Trophoblast cell (in vitro differentiated cells and primary cell): ENCODE results near the gene POMT2.

Experiments
- DNase-seq, 2 donors: peaks; one replicate each; pipeline ENCODE4 v3.0.0-alpha.2; 2016
- H2AFZ ChIP-seq: 2 replicates; pipeline ENCODE4 v1.6.1; 2013; ENCODE audit warnings: low read length, moderate library complexity, mild to moderate bottlenecking; ENCODE audit not compliant: insufficient read depth, poor library complexity
- H2AK5ac ChIP-seq: 2 replicates; pipeline ENCODE4 v1.6.1; 2013; ENCODE audit warnings: mild to moderate bottlenecking, low read length
- H2BK120ac ChIP-seq: 2 replicates; pipeline ENCODE4 v1.6.1; 2013; ENCODE audit warnings: low read length, mild to moderate bottlenecking, moderate library complexity; ENCODE audit not compliant: insufficient read depth, poor library complexity
- H2BK12ac ChIP-seq: 2 replicates; pipeline ENCODE4 v1.6.1; 2013; ENCODE audit warnings: mild to moderate bottlenecking, low read length, moderate library complexity
- H2BK5ac ChIP-seq: 2 replicates; pipeline ENCODE4 v1.6.1; 2013; ENCODE audit warnings: low read length, low read depth, moderate library complexity, mild to moderate bottlenecking; ENCODE audit not compliant: poor library complexity
- H3K14ac ChIP-seq: 2 replicates; pipeline ENCODE4 v1.6.1; 2013; ENCODE audit warnings: mild to moderate bottlenecking, low read length
- H3K18ac ChIP-seq: 2 replicates; pipeline ENCODE4 v1.6.1; 2013; ENCODE audit warnings: mild to moderate bottlenecking, low read length
- H3K23ac ChIP-seq: 2 replicates; pipeline ENCODE4 v1.6.1; 2013; ENCODE audit warnings: low read length
- H3K27ac ChIP-seq: 2 replicates; pipeline ENCODE4 v1.5.1; 2013; ENCODE audit warnings: low read depth, mild to moderate bottlenecking, inconsistent platforms, low read length, moderate library complexity
- H3K27me3 ChIP-seq: 2 replicates; pipeline ENCODE4 v1.6.1; 2013; ENCODE audit warnings: inconsistent platforms, mild to moderate bottlenecking, low read length, moderate library complexity; ENCODE audit not compliant: insufficient read depth
- H3K36me3 ChIP-seq, 2 experiments: 1 replicate in 1 of 2; 2 replicates in 1 of 2; pipeline ENCODE4 v1.6.1; 2013; ENCODE audit warnings: low read length in 2 of 2, mild to moderate bottlenecking in 2 of 2, moderate library complexity in 1 of 2; ENCODE audit not compliant: insufficient read depth in 2 of 2, control insufficient read depth in 1 of 2
- H3K4ac ChIP-seq: 2 replicates; pipeline ENCODE4 v1.6.1; 2013; ENCODE audit warnings: low read depth, mild to moderate bottlenecking, low read length, moderate library complexity
- H3K4me1 ChIP-seq, 2 experiments: 1 replicate in 1 of 2; 2 replicates in 1 of 2; pipeline ENCODE4 v1.6.1; 2013; ENCODE audit warnings: low read length in 2 of 2, mild to moderate bottlenecking in 2 of 2, moderate library complexity in 1 of 2; ENCODE audit not compliant: insufficient read depth in 2 of 2, control insufficient read depth in 1 of 2
- H3K4me2 ChIP-seq: 2 replicates; pipeline ENCODE4 v1.6.1; 2013; ENCODE audit warnings: inconsistent platforms, mild to moderate bottlenecking, low read length, moderate library complexity
- H3K4me3 ChIP-seq: 2 replicates; pipeline ENCODE4 v1.5.1; 2013; ENCODE audit warnings: mild to moderate bottlenecking, low read depth, low read length, inconsistent platforms
- H3K79me1 ChIP-seq: one replicate; pipeline ENCODE4 v1.6.1; 2013; ENCODE audit warnings: low read length
- H3K79me2 ChIP-seq: 2 replicates; pipeline ENCODE4 v1.6.1; 2013; ENCODE audit warnings: low read length, mild to moderate bottlenecking; ENCODE audit not compliant: control insufficient read depth, insufficient read depth, poor library complexity
- H3K9ac ChIP-seq: 2 replicates; pipeline ENCODE4 v1.6.1; 2013; ENCODE audit warnings: mild to moderate bottlenecking, low read length
- H3K9me3 ChIP-seq: 2 replicates; pipeline ENCODE4 v1.6.1; 2013; ENCODE audit warnings: low read depth, mild to moderate bottlenecking, control low read depth, inconsistent platforms, low read length; ENCODE audit not compliant: insufficient read depth
- H4K12ac ChIP-seq: 2 replicates; pipeline ENCODE4 v1.6.1; 2013; ENCODE audit warnings: low read depth, mild to moderate bottlenecking, low read length, moderate library complexity
- H4K8ac ChIP-seq: 2 replicates; pipeline ENCODE4 v1.6.1; 2013; ENCODE audit warnings: low read depth, mild to moderate bottlenecking, low read length, moderate library complexity
- H4K91ac ChIP-seq: one replicate; pipeline ENCODE4 v1.6.1; 2013; ENCODE audit warnings: low read depth, mild to moderate bottlenecking, low read length, moderate library complexity
- WGBS: extraction: QIAGEN DNeasy Blood & Tissue Kit; methylation state at CpG from one replicate; pipeline ENCODE4 v1.1.7; 2013; ENCODE audit warnings: missing lambda C conversion rate; ENCODE audit not compliant: insufficient read length, insufficient coverage; ENCODE audit errors: extremely low coverage; 5-methylcytosine and 5-hydroxymethylcytosine counted together

The POMT2 gene

DNA sequence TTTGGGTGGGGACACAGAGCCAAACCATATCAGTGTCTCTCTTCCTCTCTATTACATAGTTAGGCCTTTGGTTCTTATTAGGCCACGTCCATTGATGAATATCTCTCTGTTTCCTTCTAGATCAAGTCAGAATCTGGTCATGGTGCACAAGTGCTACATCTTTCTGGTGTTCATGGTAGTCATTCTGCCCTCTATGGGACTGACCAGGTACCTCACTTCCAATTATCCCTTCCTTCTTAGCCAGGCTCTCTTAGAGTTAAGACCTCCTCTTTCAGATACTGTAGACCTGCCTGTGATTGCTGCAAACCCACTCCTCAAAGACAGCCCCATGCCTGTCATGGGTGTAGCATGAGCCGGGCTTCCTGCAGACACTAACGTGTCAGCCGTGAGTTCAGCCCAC is 74.9 kb downstream of the POMT2 start:
- Histone ChIP-seq H3K9me3 (peaks cover 2% of the 10 kb centered on the region), H3K4ac (no peak overlapping the region)
- no CpG with 5 or more reads among the region's 4 CpGs for WGBS

GRCh38 chr14:77243853-77244252 is 76.8 kb downstream of the POMT2 start:
- Histone ChIP-seq H4K12ac (no peak overlapping the region), H4K8ac (no peak overlapping the region), H2BK12ac (no peak overlapping the region), H3K14ac (no peak overlapping the region), H2BK120ac (no peak overlapping the region), H3K27ac (no peak overlapping the region), H3K27me3 (peaks cover 2% of the 10 kb centered on the region), H3K4me3 (no peak overlapping the region), H4K91ac (no peak overlapping the region), H2AFZ (no peak overlapping the region), H3K4ac (no peak overlapping the region), H3K23ac (no peak overlapping the region), H3K79me2 (no peaks in the 10 kb centered on the region), H2BK5ac (no peak overlapping the region), H3K9ac (no peak overlapping the region), H3K79me1 (no peaks in the 10 kb centered on the region), H3K18ac (no peak overlapping the region), H3K9me3 (peaks cover 2% of the 10 kb centered on the region), H3K4me1 (no peaks in the 10 kb centered on the region), H3K36me3 (no peaks in the 10 kb centered on the region), H2AK5ac (no peak overlapping the region), H3K4me2 (no peak overlapping the region)
- no CpG with 5 or more reads among the region's 4 CpGs for WGBS
- no peak for DNase-seq

More for the DNA sequence above, 74.9 kb downstream of the POMT2 start:
- Histone ChIP-seq H3K14ac (no peak overlapping the region), H3K4me2 (no peak overlapping the region), H3K79me1 (no peaks in the 10 kb centered on the region), H3K27ac (no peak overlapping the region), H3K36me3 (no peaks in the 10 kb centered on the region), H3K23ac (no peak overlapping the region), H2BK12ac (no peak overlapping the region), H4K12ac (no peak overlapping the region), H2AFZ (no peak overlapping the region), H2BK5ac (no peak overlapping the region), H3K9ac (no peak overlapping the region), H3K27me3 (peaks cover 2% of the 10 kb centered on the region), H4K8ac (no peak overlapping the region), H2BK120ac (no peak overlapping the region), H3K4me3 (no peak overlapping the region), H3K4me1 (no peaks in the 10 kb centered on the region), H3K79me2 (no peaks in the 10 kb centered on the region), H4K91ac (no peak overlapping the region), H2AK5ac (no peak overlapping the region), H3K18ac (no peak overlapping the region)
- no peak for DNase-seq

GRCh38 chr14:77242752-77243151 is 77.9 kb downstream of the POMT2 start:
- Histone ChIP-seq H3K4ac (no peak overlapping the region), H3K79me1 (no peaks in the 10 kb centered on the region), H3K27me3 (peaks cover 2% of the 10 kb centered on the region), H2AFZ (no peak overlapping the region), H3K36me3 (no peaks in the 10 kb centered on the region), H2BK5ac (no peak overlapping the region), H3K9me3 (peaks cover 2% of the 10 kb centered on the region), H4K91ac (no peak overlapping the region), H3K79me2 (no peaks in the 10 kb centered on the region), H3K4me1 (no peaks in the 10 kb centered on the region), H3K14ac (no peak overlapping the region), H4K8ac (no peak overlapping the region), H3K27ac (no peak overlapping the region), H3K4me3 (no peak overlapping the region), H2AK5ac (no peak overlapping the region), H3K18ac (no peak overlapping the region), H4K12ac (no peak overlapping the region), H3K9ac (no peak overlapping the region), H2BK120ac (no peak overlapping the region), H3K23ac (no peak overlapping the region), H2BK12ac (no peak overlapping the region), H3K4me2 (no peak overlapping the region)
- no CpG with 5 or more reads among the region's 12 CpGs for WGBS
- no peak for DNase-seq

- Histone ChIP-seq H3K27me3 (peaks cover 2% of the 10 kb centered on the region), H3K79me2 (no peaks in the 10 kb centered on the region), H3K27ac (no peak overlapping the region), H3K23ac (no peak overlapping the region), H3K36me3 (no peaks in the 10 kb centered on the region), H2AK5ac (no peak overlapping the region), H3K4ac (no peak overlapping the region), H2BK12ac (no peak overlapping the region), H3K9ac (no peak overlapping the region), H3K4me1 (no peaks in the 10 kb centered on the region), H3K18ac (no peak overlapping the region), H4K12ac (no peak overlapping the region), H3K14ac (no peak overlapping the region), H3K4me3 (no peak overlapping the region), H4K91ac (no peak overlapping the region), H2BK120ac (no peak overlapping the region), H2AFZ (no peak overlapping the region), H3K4me2 (no peak overlapping the region), H4K8ac (no peak overlapping the region), H3K79me1 (no peaks in the 10 kb centered on the region), H3K9me3 (peaks cover 2% of the 10 kb centered on the region), H2BK5ac (no peak overlapping the region)
- DNase-seq = no peak
- no CpG with 5 or more reads among the region's 2 CpGs for WGBS
Observed at GRCh38 chr14:77241955-77242354, 78.7 kb downstream of the POMT2 start.
